ENCODE results near the gene NSG1.

- no peak for TF ChIP-seq CTCF (IDR thresholded peaks at IDR 0.05)
- no peak for TF ChIP-seq POLR2AphosphoS5 (IDR thresholded peaks at IDR 0.05)
These were observed 22.3 kb upstream of the NSG1 start for GRCh38 chr4:4364486-4365208.

Data from gastroesophageal sphincter (tissue), 3 donors.